Measurements from ENCODE around the gene GPATCH11. TPM values are rescaled to one million over a fixed set of nuclear protein-coding genes. Genes with fewer than 3 reads are reported as not detected.

The GPATCH11 gene
- polyA plus RNA-seq, 2 of the 4 experiments (the other 2 are of a cell fraction): 9.0 to 10.4 TPM

GRCh38 chr2:37102588-37102987 is 18.3 kb downstream of the GPATCH11 start:
- no peak overlapping the region for H3K4me2 ChIP-seq
- peaks cover 14% of the 10 kb centered on the region for H3K4me1 ChIP-seq
- ChIA-PET POLR2A (no interaction called here), CTCF (no interaction called here)
- FAIRE-seq (no peak), DNase-seq (ENCODE audit: low read depth in 1 of 2, low spot score in 1 of 2) (no peak), ATAC-seq (no peak)
- H3K9me3 ChIP-seq: no peaks in the 10 kb centered on the region
- no peak overlapping the region for H3K4me3 ChIP-seq
- H3K27ac ChIP-seq: no peak overlapping the region
- TF ChIP-seq NR3C1 (IDR thresholded peaks at IDR 0.05) (no peak), MYC (IDR thresholded peaks at IDR 0.05; ENCODE audit: borderline replicate concordance, low read length) (no peak), HMGXB4 (CRISPR knock-in tag; IDR thresholded peaks at IDR 0.05; ENCODE audit: borderline replicate concordance) (no peak), RARB (CRISPR knock-in tag; IDR thresholded peaks at IDR 0.05) (no peak), FOXS1 (CRISPR knock-in tag; IDR thresholded peaks at IDR 0.05) (no peak), HDAC2 (IDR thresholded peaks at IDR 0.05) (no peak), E2F6 (IDR thresholded peaks at IDR 0.05; ENCODE audit: borderline replicate concordance, low read depth) (no peak), HOXA7 (CRISPR knock-in tag; IDR thresholded peaks at IDR 0.05) (no peak), EP300 (IDR thresholded peaks at IDR 0.05) (no peak), JUN (IDR thresholded peaks at IDR 0.05) (no peak), MAX (IDR thresholded peaks at IDR 0.05) (no peak), RFX5 (IDR thresholded peaks at IDR 0.05) (no peak), REST (IDR thresholded peaks at IDR 0.05) (no peak), ZFP36 (IDR thresholded peaks at IDR 0.05; ENCODE audit: borderline replicate concordance, partially characterized antibody) (no peak), ZC3H11A (IDR thresholded peaks at IDR 0.05) (no peak), POLR2AphosphoS2 (conservative IDR thresholded peaks at IDR 0.05; ENCODE audit: low read length) (no peak)
- TF ChIP-seq, protein P1, sequence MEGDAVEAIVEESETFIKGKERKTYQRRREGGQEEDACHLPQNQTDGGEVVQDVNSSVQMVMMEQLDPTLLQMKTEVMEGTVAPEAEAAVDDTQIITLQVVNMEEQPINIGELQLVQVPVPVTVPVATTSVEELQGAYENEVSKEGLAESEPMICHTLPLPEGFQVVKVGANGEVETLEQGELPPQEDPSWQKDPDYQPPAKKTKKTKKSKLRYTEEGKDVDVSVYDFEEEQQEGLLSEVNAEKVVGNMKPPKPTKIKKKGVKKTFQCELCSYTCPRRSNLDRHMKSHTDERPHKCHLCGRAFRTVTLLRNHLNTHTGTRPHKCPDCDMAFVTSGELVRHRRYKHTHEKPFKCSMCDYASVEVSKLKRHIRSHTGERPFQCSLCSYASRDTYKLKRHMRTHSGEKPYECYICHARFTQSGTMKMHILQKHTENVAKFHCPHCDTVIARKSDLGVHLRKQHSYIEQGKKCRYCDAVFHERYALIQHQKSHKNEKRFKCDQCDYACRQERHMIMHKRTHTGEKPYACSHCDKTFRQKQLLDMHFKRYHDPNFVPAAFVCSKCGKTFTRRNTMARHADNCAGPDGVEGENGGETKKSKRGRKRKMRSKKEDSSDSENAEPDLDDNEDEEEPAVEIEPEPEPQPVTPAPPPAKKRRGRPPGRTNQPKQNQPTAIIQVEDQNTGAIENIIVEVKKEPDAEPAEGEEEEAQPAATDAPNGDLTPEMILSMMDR (IDR thresholded peaks at IDR 0.05): no peak
- 94% methylated on average over 3 of the region's 3 CpGs for WGBS (ENCODE audit: missing lambda C conversion rate)

GRCh38 chr2:37104178-37104577 is 19.9 kb downstream of the GPATCH11 start:
- peak overlapping the region; percentile 50 for H3K4me2 ChIP-seq
- FAIRE-seq (no peak), DNase-seq (ENCODE audit: low read depth in 1 of 2, low spot score in 1 of 2) (no peak), ATAC-seq (no peak; a peak in 1 of 6 replicates)
- H3K4me3 ChIP-seq: no peak overlapping the region
- no peak overlapping the region for H3K27ac ChIP-seq
- H3K4me1 ChIP-seq: peaks cover 14% of the 10 kb centered on the region
- 82% methylated on average over 2 of the region's 2 CpGs for WGBS (ENCODE audit: missing lambda C conversion rate)
- ChIA-PET POLR2A (no interaction called here), CTCF (no interaction called here)
- no peaks in the 10 kb centered on the region for H3K9me3 ChIP-seq
- TF ChIP-seq KDM1A (IDR thresholded peaks at IDR 0.05; ENCODE audit: low read depth) (no peak), SMC3 (IDR thresholded peaks at IDR 0.05) (no peak), ATOH8 (CRISPR knock-in tag; IDR thresholded peaks at IDR 0.05; ENCODE audit: low read depth) (no peak), MAX (IDR thresholded peaks at IDR 0.05) (no peak), RCOR1 (IDR thresholded peaks at IDR 0.05; ENCODE audit: low read depth, low read length) (no peak), ZFP36 (IDR thresholded peaks at IDR 0.05; ENCODE audit: borderline replicate concordance, partially characterized antibody) (no peak), CHD4 (IDR thresholded peaks at IDR 0.05; ENCODE audit: borderline replicate concordance) (no peak), EHMT2 (IDR thresholded peaks at IDR 0.05; ENCODE audit: low read depth) (no peak), CHD2 (IDR thresholded peaks at IDR 0.05; ENCODE audit: low read length, partially characterized antibody) (no peak), RNF2 (IDR thresholded peaks at IDR 0.05; ENCODE audit: borderline replicate concordance, low read depth) (no peak)

Measured in A549 (cell line).